Measurements from ENCODE around the gene AARS2.

AARS2 gene

DNA sequence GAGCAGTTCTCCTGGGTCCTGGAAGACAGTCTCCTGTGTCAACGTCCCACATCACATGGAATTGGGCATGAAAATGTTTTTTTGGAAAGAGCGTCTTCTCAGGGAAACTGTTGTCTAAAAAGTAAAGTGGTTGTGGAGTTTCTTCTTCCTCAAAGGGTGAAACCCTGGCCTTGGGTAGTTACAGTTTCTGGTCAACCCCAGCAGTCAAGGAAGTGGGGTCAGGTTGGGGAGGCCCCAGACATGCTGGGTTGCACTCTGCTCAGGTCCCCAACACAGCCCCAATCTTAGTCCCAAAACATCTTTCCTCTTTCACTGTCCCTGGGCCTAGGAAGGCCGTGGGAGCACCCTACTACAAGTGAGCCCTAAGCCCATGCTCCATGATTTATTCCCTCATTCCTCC is 46.8 kb downstream of the AARS2 start:
- Histone ChIP-seq H2BK120ac (ENCODE audit: low read depth, low read length) (no peak overlapping the region), H3K27ac (replicated peaks; ENCODE audit: low read length) (no peak overlapping the region), H3K18ac (ENCODE audit: low read length) (no peak overlapping the region), H2BK5ac (ENCODE audit: low read length) (no peak overlapping the region), H3K79me1 (ENCODE audit: low read depth, low read length) (peaks cover 2% of the 10 kb centered on the region), H3K4me2 (ENCODE audit: insufficient read depth, low read length, poor library complexity, severe bottlenecking) (no peak overlapping the region), H3K36me3 (replicated peaks in 1 of 2; ENCODE audit: control insufficient read depth in 2 of 2, insufficient read depth in 2 of 2, low read length in 2 of 2) (peaks cover 2 to 18% of the 10 kb centered on the region in 2 donors), H3K14ac (ENCODE audit: low read length) (no peak overlapping the region), H4K8ac (ENCODE audit: low read depth, low read length) (no peak overlapping the region), H3K23ac (ENCODE audit: low read depth, low read length, poor library complexity) (no peak overlapping the region), H4K91ac (ENCODE audit: low read depth, low read length, poor library complexity) (no peak overlapping the region), H3K4me3 (ENCODE audit: low read length in 2 of 2) (no peak overlapping the region), H3K4ac (ENCODE audit: low read length) (no peak overlapping the region), H2BK15ac (ENCODE audit: low read length) (no peak overlapping the region), H2AK5ac (ENCODE audit: low read depth, low read length) (peak overlapping the region; percentile 82), H2BK12ac (ENCODE audit: low read length) (no peak overlapping the region), H2AFZ (ENCODE audit: low read length) (no peak overlapping the region), H3K9me3 (replicated peaks in 1 of 2; ENCODE audit: control insufficient read depth in 2 of 2, insufficient read depth in 1 of 2, low read depth in 1 of 2, low read length in 2 of 2) (no peaks in the 10 kb centered on the region), H3K4me1 (ENCODE audit: control insufficient read depth in 2 of 2, insufficient read depth in 1 of 2, low read depth in 1 of 2, low read length in 2 of 2) (peaks cover 36 to 52% of the 10 kb centered on the region in 2 donors), H3K9ac (ENCODE audit: low read depth, low read length, poor library complexity) (no peak overlapping the region), H3K27me3 (ENCODE audit: control insufficient read depth in 3 of 3, insufficient read depth in 3 of 3, low read depth in 1 of 3, low read length in 3 of 3) (no peaks in the 10 kb centered on the region)
- no peak for DNase-seq (ENCODE audit: low spot score)
- no CpG with 5 or more reads among the region's 3 CpGs for WGBS, 2 donors (ENCODE audit: extremely low coverage in 2 of 2, insufficient read length in 2 of 2, insufficient replicate concordance in 1 of 2)

GRCh38 chr6:44265722-44266233 is 47.4 kb downstream of the AARS2 start:
- no CpG with 5 or more reads among the region's 17 CpGs for WGBS, 2 donors (ENCODE audit: extremely low coverage in 2 of 2, insufficient read length in 2 of 2, insufficient replicate concordance in 1 of 2)

GRCh38 chr6:44265007-44265721 is 48.0 kb downstream of the AARS2 start, which contains the start of gene NFKBIE:
NFKBIE (minus strand) TSS chr6:44265551; CDS start chr6:44265346, 205 bp downstream.
- Histone ChIP-seq H3K4me3 (ENCODE audit: low read length in 2 of 2) (peak within 1 kb of the TSS; percentile 81 to 83), H2AFZ (ENCODE audit: low read length) (peak within 1 kb of the TSS; percentile 90), H4K91ac (ENCODE audit: low read depth, low read length, poor library complexity) (no peak within 1 kb of the TSS), H2BK12ac (ENCODE audit: low read length) (no peak within 1 kb of the TSS), H4K8ac (ENCODE audit: low read depth, low read length) (no peak within 1 kb of the TSS), H3K18ac (ENCODE audit: low read length) (peak within 1 kb of the TSS; percentile 87), H3K14ac (ENCODE audit: low read length) (peak within 1 kb of the TSS; percentile 22), H3K36me3 (replicated peaks in 1 of 2; ENCODE audit: control insufficient read depth in 2 of 2, insufficient read depth in 2 of 2, low read length in 2 of 2) (peaks cover 3 to 28% of the 10 kb centered on the region in 2 donors), H3K27me3 (ENCODE audit: control insufficient read depth in 3 of 3, insufficient read depth in 3 of 3, low read depth in 1 of 3, low read length in 3 of 3) (no peaks in the 10 kb centered on the region), H3K4ac (ENCODE audit: low read length) (no peak within 1 kb of the TSS), H2BK15ac (ENCODE audit: low read length) (peak within 1 kb of the TSS; percentile 30), H2BK120ac (ENCODE audit: low read depth, low read length) (no peak within 1 kb of the TSS), H3K23ac (ENCODE audit: low read depth, low read length, poor library complexity) (peak within 1 kb of the TSS; percentile 62), H3K4me1 (ENCODE audit: control insufficient read depth in 2 of 2, insufficient read depth in 1 of 2, low read depth in 1 of 2, low read length in 2 of 2) (peaks cover 35 to 48% of the 10 kb centered on the region in 2 donors), H3K79me1 (ENCODE audit: low read depth, low read length) (peaks cover 2% of the 10 kb centered on the region), H3K9ac (ENCODE audit: low read depth, low read length, poor library complexity) (peak within 1 kb of the TSS; percentile 84), H3K4me2 (ENCODE audit: insufficient read depth, low read length, poor library complexity, severe bottlenecking) (peak within 1 kb of the TSS; percentile 90), H2BK5ac (ENCODE audit: low read length) (no peak within 1 kb of the TSS), H3K27ac (replicated peaks; ENCODE audit: low read length) (no peak within 1 kb of the TSS), H3K9me3 (replicated peaks in 1 of 2; ENCODE audit: control insufficient read depth in 2 of 2, insufficient read depth in 1 of 2, low read depth in 1 of 2, low read length in 2 of 2) (no peaks in the 10 kb centered on the region), H2AK5ac (ENCODE audit: low read depth, low read length) (peak within 1 kb of the TSS; percentile 82)
- DNase-seq (ENCODE audit: low spot score) = peak; percentile 86
- WGBS, 2 donors (ENCODE audit: extremely low coverage in 2 of 2, insufficient read length in 2 of 2, insufficient replicate concordance in 1 of 2) = no CpG with 5 or more reads among the region's 72 CpGs

More at GRCh38 chr6:44265722-44266233, 47.4 kb downstream of the AARS2 start:
- no peak overlapping the region for H4K91ac ChIP-seq (ENCODE audit: low read depth, low read length, poor library complexity)
- no peak overlapping the region for H2BK5ac ChIP-seq (ENCODE audit: low read length)
- no peak overlapping the region for H3K4me3 ChIP-seq (ENCODE audit: low read length in 2 of 2)
- H3K9ac ChIP-seq (ENCODE audit: low read depth, low read length, poor library complexity) = no peak overlapping the region
- H3K36me3 ChIP-seq (replicated peaks in 1 of 2; ENCODE audit: control insufficient read depth in 2 of 2, insufficient read depth in 2 of 2, low read length in 2 of 2) = peaks cover 2 to 23% of the 10 kb centered on the region in 2 donors
- H3K4me2 ChIP-seq (ENCODE audit: insufficient read depth, low read length, poor library complexity, severe bottlenecking) = no peak overlapping the region
- no peak overlapping the region for H4K8ac ChIP-seq (ENCODE audit: low read depth, low read length)
- no peak overlapping the region for H3K18ac ChIP-seq (ENCODE audit: low read length)
- H2AFZ ChIP-seq (ENCODE audit: low read length) = peak overlapping the region; percentile 90
- H2BK12ac ChIP-seq (ENCODE audit: low read length) = no peak overlapping the region
- H2AK5ac ChIP-seq (ENCODE audit: low read depth, low read length) = peak overlapping the region; percentile 82
- H3K27me3 ChIP-seq (ENCODE audit: control insufficient read depth in 3 of 3, insufficient read depth in 3 of 3, low read depth in 1 of 3, low read length in 3 of 3) = no peaks in the 10 kb centered on the region
- H3K23ac ChIP-seq (ENCODE audit: low read depth, low read length, poor library complexity) = no peak overlapping the region
- peaks cover 35 to 48% of the 10 kb centered on the region in 2 donors for H3K4me1 ChIP-seq (ENCODE audit: control insufficient read depth in 2 of 2, insufficient read depth in 1 of 2, low read depth in 1 of 2, low read length in 2 of 2)
- H2BK120ac ChIP-seq (ENCODE audit: low read depth, low read length) = no peak overlapping the region
- no peak overlapping the region for H3K14ac ChIP-seq (ENCODE audit: low read length)
- no peaks in the 10 kb centered on the region for H3K9me3 ChIP-seq (replicated peaks in 1 of 2; ENCODE audit: control insufficient read depth in 2 of 2, insufficient read depth in 1 of 2, low read depth in 1 of 2, low read length in 2 of 2)
- H3K27ac ChIP-seq (replicated peaks; ENCODE audit: low read length) = no peak overlapping the region
- peaks cover 2% of the 10 kb centered on the region for H3K79me1 ChIP-seq (ENCODE audit: low read depth, low read length)
- H3K4ac ChIP-seq (ENCODE audit: low read length) = no peak overlapping the region
- no peak for DNase-seq (ENCODE audit: low spot score)
- H2BK15ac ChIP-seq (ENCODE audit: low read length) = no peak overlapping the region

All from neuronal stem cell (in vitro differentiated cells).